Hepatocyte (in vitro differentiated cells): ENCODE results near the gene ALKBH7.

Experiments used
- EZH2phosphoT487 ChIP-seq: fragments of 200-600 bp; sonication (generic); IDR thresholded peaks from one replicate; pipeline ENCODE4 v1.6.1; 2018; ENCODE audit warnings: antibody characterized with exemption, mild to moderate bottlenecking, low read depth, moderate library complexity; ENCODE audit not compliant: unreplicated experiment, severe bottlenecking
- TF ChIP-seq, protein P1 (sequence below): fragments of 200-600 bp; sonication (generic); IDR thresholded peaks from 2 replicates; pipeline ENCODE4 v1.5.1; 2016; ENCODE audit warnings: antibody characterized with exemption, mild to moderate bottlenecking; ENCODE audit not compliant: poor library complexity

DNA sequence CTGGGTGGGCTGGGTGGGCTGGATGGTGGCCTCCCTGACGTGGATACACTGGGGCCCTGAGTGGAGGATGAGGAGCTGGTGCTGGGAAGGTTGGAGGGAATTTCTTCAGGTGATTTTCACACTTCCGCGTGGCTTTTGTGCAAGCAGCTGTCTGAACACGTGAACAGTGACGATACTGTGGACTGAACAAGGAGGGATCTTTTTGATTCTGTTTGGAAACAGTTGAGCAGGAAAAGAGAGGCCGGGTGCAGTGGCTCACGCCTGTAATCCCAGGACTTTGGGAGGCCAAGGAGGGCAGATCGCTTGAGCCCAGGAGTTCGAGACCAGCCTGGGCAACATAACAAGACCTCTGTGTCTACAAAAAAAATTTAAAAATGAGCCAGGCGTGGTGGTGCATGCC is 29.5 kb downstream of the ALKBH7 start:
- TF ChIP-seq, protein P1, sequence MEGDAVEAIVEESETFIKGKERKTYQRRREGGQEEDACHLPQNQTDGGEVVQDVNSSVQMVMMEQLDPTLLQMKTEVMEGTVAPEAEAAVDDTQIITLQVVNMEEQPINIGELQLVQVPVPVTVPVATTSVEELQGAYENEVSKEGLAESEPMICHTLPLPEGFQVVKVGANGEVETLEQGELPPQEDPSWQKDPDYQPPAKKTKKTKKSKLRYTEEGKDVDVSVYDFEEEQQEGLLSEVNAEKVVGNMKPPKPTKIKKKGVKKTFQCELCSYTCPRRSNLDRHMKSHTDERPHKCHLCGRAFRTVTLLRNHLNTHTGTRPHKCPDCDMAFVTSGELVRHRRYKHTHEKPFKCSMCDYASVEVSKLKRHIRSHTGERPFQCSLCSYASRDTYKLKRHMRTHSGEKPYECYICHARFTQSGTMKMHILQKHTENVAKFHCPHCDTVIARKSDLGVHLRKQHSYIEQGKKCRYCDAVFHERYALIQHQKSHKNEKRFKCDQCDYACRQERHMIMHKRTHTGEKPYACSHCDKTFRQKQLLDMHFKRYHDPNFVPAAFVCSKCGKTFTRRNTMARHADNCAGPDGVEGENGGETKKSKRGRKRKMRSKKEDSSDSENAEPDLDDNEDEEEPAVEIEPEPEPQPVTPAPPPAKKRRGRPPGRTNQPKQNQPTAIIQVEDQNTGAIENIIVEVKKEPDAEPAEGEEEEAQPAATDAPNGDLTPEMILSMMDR: no peak
- TF ChIP-seq EZH2phosphoT487: no peak
